AG09309 (cell line): ENCODE results near the gene CUBN.

Experiments used
- DNase-seq: peaks from one replicate; pipeline ENCODE4 v3.0.0-alpha.2; 2010; ENCODE audit warnings: low read depth
- H3K4me3 ChIP-seq: 2 replicates; pipeline ENCODE4 v1.5.1; 2011; ENCODE audit warnings: mild to moderate bottlenecking, low read depth, low read length, moderate library complexity; ENCODE audit not compliant: control insufficient read depth
- CTCF ChIP-seq: IDR thresholded peaks from 2 replicates; pipeline ENCODE4 v1.5.1; 2011; ENCODE audit warnings: mild to moderate bottlenecking, low read depth, low read length, inconsistent platforms; ENCODE audit not compliant: insufficient read depth, control insufficient read depth; ENCODE audit errors: missing control alignments

CUBN gene

GRCh38 chr10:16804123-16804522, 325.5 kb downstream of the CUBN start:
- no peak for TF ChIP-seq CTCF
- no peak for DNase-seq
- H3K4me3 ChIP-seq, result no peak overlapping the region

GRCh38 chr10:16803464-16803863, 326.1 kb downstream of the CUBN start:
- H3K4me3 ChIP-seq, result no peak overlapping the region
- TF ChIP-seq CTCF, result no peak
- no peak for DNase-seq

- DNase-seq, result no peak
- no peak for TF ChIP-seq CTCF
- H3K4me3 ChIP-seq, result no peak overlapping the region
Observed at GRCh38 chr10:16799621-16800020, 330.0 kb downstream of the CUBN start.

GRCh38 chr10:16798571-16798970, 331.0 kb downstream of the CUBN start:
- no peak for DNase-seq
- TF ChIP-seq CTCF, result no peak
- no peak overlapping the region for H3K4me3 ChIP-seq

GRCh38 chr10:16795410-16796073, 334.1 kb downstream of the CUBN start:
- no peak for DNase-seq
- TF ChIP-seq CTCF, result no peak
- no peak overlapping the region for H3K4me3 ChIP-seq

- DNase-seq, result no peak
- TF ChIP-seq CTCF, result no peak
Observed at GRCh38 chr10:16794005-16794404, 335.6 kb downstream of the CUBN start.

More at GRCh38 chr10:16794005-16794404, 335.6 kb downstream of the CUBN start:
- H3K4me3 ChIP-seq, result no peak overlapping the region
